ENCODE data around the gene GALNT18. TPM values are rescaled to one million over a fixed set of nuclear protein-coding genes. Genes with fewer than 3 reads are reported as not detected.

Gene GALNT18
- total RNA-seq, 1 experiment from 2014 or later: 9.2 TPM

- Mint-ChIP-seq H3K27ac (ENCODE audit: unreplicated experiment) (no peak overlapping the region), H3K9me3 (ENCODE audit: low read depth, unreplicated experiment) (no peaks in the 10 kb centered on the region), H3K36me3 (ENCODE audit: insufficient read depth, unreplicated experiment) (no peaks in the 10 kb centered on the region), H3K4me3 (ENCODE audit: low read depth, unreplicated experiment) (no peak overlapping the region), H3K4me1 (ENCODE audit: low read depth, unreplicated experiment) (no peaks in the 10 kb centered on the region), H3K27me3 (ENCODE audit: unreplicated experiment) (no peaks in the 10 kb centered on the region)
- CTCF ChIA-PET: no interaction called here
- no TSS peak for BruUV-seq (replicated peaks)
- intact Hi-C loops (cut with micrococcal nuclease; ENCODE audit: unreplicated experiment): no loop called here
- no peak for DNase-seq
- TF ChIP-seq CTCF (IDR thresholded peaks at IDR 0.05; ENCODE audit: unreplicated experiment): no peak
Measured at GRCh38 chr11:11351042-11351586, 270.7 kb downstream of the GALNT18 start.

- BruUV-seq (replicated peaks): no TSS peak
- H3K4me3 Mint-ChIP-seq (ENCODE audit: low read depth, unreplicated experiment): no peak overlapping the region
- CTCF ChIA-PET: no interaction called here
- intact Hi-C loops (cut with micrococcal nuclease; ENCODE audit: unreplicated experiment): no loop called here
- no peak for DNase-seq
- H3K27ac Mint-ChIP-seq (ENCODE audit: unreplicated experiment): no peak overlapping the region
- no peaks in the 10 kb centered on the region for H3K4me1 Mint-ChIP-seq (ENCODE audit: low read depth, unreplicated experiment)
- TF ChIP-seq CTCF (IDR thresholded peaks at IDR 0.05; ENCODE audit: unreplicated experiment): no peak
- H3K36me3 Mint-ChIP-seq (ENCODE audit: insufficient read depth, unreplicated experiment): no peaks in the 10 kb centered on the region
- no peaks in the 10 kb centered on the region for H3K9me3 Mint-ChIP-seq (ENCODE audit: low read depth, unreplicated experiment)
- no peaks in the 10 kb centered on the region for H3K27me3 Mint-ChIP-seq (ENCODE audit: unreplicated experiment)
Measured at GRCh38 chr11:11349870-11350337, 271.9 kb downstream of the GALNT18 start.

GRCh38 chr11:11349106-11349825 lies 272.5 kb downstream of the GALNT18 start:
- H3K4me1 Mint-ChIP-seq (ENCODE audit: low read depth, unreplicated experiment): no peaks in the 10 kb centered on the region
- no peak overlapping the region for H3K27ac Mint-ChIP-seq (ENCODE audit: unreplicated experiment)
- DNase-seq: no peak
- TF ChIP-seq CTCF (IDR thresholded peaks at IDR 0.05; ENCODE audit: unreplicated experiment): no peak
- H3K27me3 Mint-ChIP-seq (ENCODE audit: unreplicated experiment): no peaks in the 10 kb centered on the region
- BruUV-seq (replicated peaks): no TSS peak
- no peaks in the 10 kb centered on the region for H3K36me3 Mint-ChIP-seq (ENCODE audit: insufficient read depth, unreplicated experiment)
- intact Hi-C loops (cut with micrococcal nuclease; ENCODE audit: unreplicated experiment): no loop called here
- no peak overlapping the region for H3K4me3 Mint-ChIP-seq (ENCODE audit: low read depth, unreplicated experiment)
- no peaks in the 10 kb centered on the region for H3K9me3 Mint-ChIP-seq (ENCODE audit: low read depth, unreplicated experiment)
- CTCF ChIA-PET: no interaction called here

- no peak for TF ChIP-seq CTCF (IDR thresholded peaks at IDR 0.05; ENCODE audit: unreplicated experiment)
- no peaks in the 10 kb centered on the region for H3K36me3 Mint-ChIP-seq (ENCODE audit: insufficient read depth, unreplicated experiment)
- no TSS peak for BruUV-seq (replicated peaks)
- no peaks in the 10 kb centered on the region for H3K27me3 Mint-ChIP-seq (ENCODE audit: unreplicated experiment)
- no peak overlapping the region for H3K4me3 Mint-ChIP-seq (ENCODE audit: low read depth, unreplicated experiment)
- H3K4me1 Mint-ChIP-seq (ENCODE audit: low read depth, unreplicated experiment): no peaks in the 10 kb centered on the region
- H3K27ac Mint-ChIP-seq (ENCODE audit: unreplicated experiment): no peak overlapping the region
- intact Hi-C loops (cut with micrococcal nuclease; ENCODE audit: unreplicated experiment): no loop called here
- no peak for DNase-seq
- CTCF ChIA-PET: no interaction called here
- H3K9me3 Mint-ChIP-seq (ENCODE audit: low read depth, unreplicated experiment): no peaks in the 10 kb centered on the region
Measured at GRCh38 chr11:11348303-11348702, 273.5 kb downstream of the GALNT18 start.

All from Calu3 (cell line).